Central memory CD8-positive, alpha-beta T cell (primary cell): Measurements from ENCODE around the gene TDRKH.

Experiments
- ATAC-seq: fragments of 150-1000 bp; cut with Tn5 transposase; replicated peaks from 2 replicates; pipeline ENCODE4 v1.10.0; 2022; ENCODE audit warnings: mild to moderate bottlenecking, moderate FRiP score, moderate number of reproducible peaks; ENCODE audit not compliant: poor library complexity, severe bottlenecking; ENCODE audit errors: extremely low read depth
- DNase-seq, 2 donors: peaks; one replicate each; pipeline ENCODE4 v3.0.0; 2021; ENCODE audit warnings: low spot score in 2 of 2
- H3K27ac Mint-ChIP-seq: one replicate; pipeline ENCODE4 v1.8.0; 2022; ENCODE audit warnings: low read depth, mild to moderate bottlenecking, moderate library complexity, mixed read lengths
- H3K27me3 Mint-ChIP-seq: one replicate; pipeline ENCODE4 v1.8.0; 2022; ENCODE audit warnings: mixed read lengths
- H3K36me3 Mint-ChIP-seq: one replicate; pipeline ENCODE4 v1.8.0; 2022; ENCODE audit warnings: mild to moderate bottlenecking, moderate library complexity, mixed read lengths; ENCODE audit not compliant: insufficient read depth
- H3K4me1 Mint-ChIP-seq: one replicate; pipeline ENCODE4 v1.8.0; 2022; ENCODE audit warnings: mixed read lengths
- H3K4me3 Mint-ChIP-seq: one replicate; pipeline ENCODE4 v1.8.0; 2022; ENCODE audit warnings: mild to moderate bottlenecking, moderate library complexity, mixed read lengths
- H3K9me3 Mint-ChIP-seq: one replicate; pipeline ENCODE4 v1.8.0; 2022; ENCODE audit warnings: mixed read lengths

TDRKH gene

GRCh38 chr1:151817353-151817730 is 27.0 kb upstream of the TDRKH start:
- Mint-ChIP-seq H3K4me1 (peaks cover 62% of the 10 kb centered on the region), H3K27me3 (no peaks in the 10 kb centered on the region), H3K36me3 (peaks cover 1% of the 10 kb centered on the region), H3K4me3 (no peak overlapping the region), H3K27ac (no peak overlapping the region), H3K9me3 (no peaks in the 10 kb centered on the region)
- ATAC-seq (no peak), DNase-seq (no peak)

- DNase-seq (no peak), ATAC-seq (no peak)
- peaks cover 1% of the 10 kb centered on the region for H3K36me3 Mint-ChIP-seq
- H3K27ac Mint-ChIP-seq: peak overlapping the region; percentile 5
- no peaks in the 10 kb centered on the region for H3K9me3 Mint-ChIP-seq
- H3K4me3 Mint-ChIP-seq: no peak overlapping the region
- H3K4me1 Mint-ChIP-seq: peaks cover 56% of the 10 kb centered on the region
- no peaks in the 10 kb centered on the region for H3K27me3 Mint-ChIP-seq
These were observed 26.4 kb upstream of the TDRKH start for GRCh38 chr1:151816548-151817352.

- ATAC-seq: peak; percentile 83
These were observed 25.5 kb upstream of the TDRKH start for GRCh38 chr1:151815716-151816327.

GRCh38 chr1:151814971-151815545 is 24.8 kb upstream of the TDRKH start:
- Mint-ChIP-seq H3K9me3 (no peaks in the 10 kb centered on the region), H3K27me3 (no peaks in the 10 kb centered on the region), H3K36me3 (peaks cover 1% of the 10 kb centered on the region), H3K4me1 (peaks cover 40% of the 10 kb centered on the region), H3K4me3 (peak overlapping the region; percentile 10), H3K27ac (peak overlapping the region; percentile 5)
- no peak for ATAC-seq
- no peak for DNase-seq

More at GRCh38 chr1:151815716-151816327, 25.5 kb upstream of the TDRKH start:
- H3K4me3 Mint-ChIP-seq: peak overlapping the region; percentile 10
- H3K27ac Mint-ChIP-seq: peak overlapping the region; percentile 5
- H3K9me3 Mint-ChIP-seq: no peaks in the 10 kb centered on the region
- H3K27me3 Mint-ChIP-seq: no peaks in the 10 kb centered on the region
- H3K4me1 Mint-ChIP-seq: peaks cover 47% of the 10 kb centered on the region
- peaks cover 1% of the 10 kb centered on the region for H3K36me3 Mint-ChIP-seq
- DNase-seq: peak in 1 of 2 donors; percentile 30

- ATAC-seq (no peak), DNase-seq (no peak)
- H3K36me3 Mint-ChIP-seq: no peaks in the 10 kb centered on the region
- no peak overlapping the region for H3K4me3 Mint-ChIP-seq
- peaks cover 40% of the 10 kb centered on the region for H3K4me1 Mint-ChIP-seq
- no peaks in the 10 kb centered on the region for H3K9me3 Mint-ChIP-seq
- no peaks in the 10 kb centered on the region for H3K27me3 Mint-ChIP-seq
- H3K27ac Mint-ChIP-seq: no peak overlapping the region
These were observed 24.1 kb upstream of the TDRKH start for GRCh38 chr1:151814426-151814825.

- Mint-ChIP-seq H3K27me3 (no peaks in the 10 kb centered on the region), H3K4me3 (no peak overlapping the region), H3K4me1 (peaks cover 36% of the 10 kb centered on the region), H3K9me3 (no peaks in the 10 kb centered on the region), H3K27ac (no peak overlapping the region), H3K36me3 (no peaks in the 10 kb centered on the region)
- ATAC-seq: no peak
- DNase-seq: no peak
These were observed 23.1 kb upstream of the TDRKH start for GRCh38 chr1:151813271-151813977.

- H3K4me1 Mint-ChIP-seq: peaks cover 22% of the 10 kb centered on the region
- no peaks in the 10 kb centered on the region for H3K36me3 Mint-ChIP-seq
- DNase-seq (no peak), ATAC-seq (no peak)
- no peaks in the 10 kb centered on the region for H3K9me3 Mint-ChIP-seq
- no peak overlapping the region for H3K4me3 Mint-ChIP-seq
- no peak overlapping the region for H3K27ac Mint-ChIP-seq
- H3K27me3 Mint-ChIP-seq: no peaks in the 10 kb centered on the region
These were observed 20.9 kb upstream of the TDRKH start for GRCh38 chr1:151811181-151811580.

GRCh38 chr1:151809985-151810556 is 19.8 kb upstream of the TDRKH start:
- Mint-ChIP-seq H3K9me3 (no peaks in the 10 kb centered on the region), H3K27me3 (no peaks in the 10 kb centered on the region), H3K36me3 (no peaks in the 10 kb centered on the region), H3K4me1 (peaks cover 11% of the 10 kb centered on the region), H3K4me3 (no peak overlapping the region), H3K27ac (no peak overlapping the region)
- ATAC-seq (no peak), DNase-seq (no peak)

GRCh38 chr1:151809290-151809984 is 19.1 kb upstream of the TDRKH start:
- Mint-ChIP-seq H3K4me1 (peaks cover 6% of the 10 kb centered on the region), H3K9me3 (no peaks in the 10 kb centered on the region), H3K4me3 (no peak overlapping the region), H3K27me3 (no peaks in the 10 kb centered on the region), H3K27ac (no peak overlapping the region), H3K36me3 (no peaks in the 10 kb centered on the region)
- DNase-seq (no peak), ATAC-seq (no peak)

- no peak for ATAC-seq
- Mint-ChIP-seq H3K36me3 (no peaks in the 10 kb centered on the region), H3K27ac (no peak overlapping the region), H3K4me1 (no peaks in the 10 kb centered on the region), H3K4me3 (no peak overlapping the region), H3K27me3 (no peaks in the 10 kb centered on the region), H3K9me3 (no peaks in the 10 kb centered on the region)
- no peak for DNase-seq
These were observed 17.5 kb upstream of the TDRKH start for GRCh38 chr1:151807766-151808165.

GRCh38 chr1:151807131-151807530 is 16.8 kb upstream of the TDRKH start:
- H3K4me1 Mint-ChIP-seq: no peaks in the 10 kb centered on the region
- DNase-seq (no peak), ATAC-seq (no peak)
- H3K4me3 Mint-ChIP-seq: no peak overlapping the region
- H3K27ac Mint-ChIP-seq: no peak overlapping the region
- no peaks in the 10 kb centered on the region for H3K27me3 Mint-ChIP-seq
- no peaks in the 10 kb centered on the region for H3K36me3 Mint-ChIP-seq
- H3K9me3 Mint-ChIP-seq: no peaks in the 10 kb centered on the region

GRCh38 chr1:151806170-151806569 is 15.9 kb upstream of the TDRKH start:
- no peak overlapping the region for H3K4me3 Mint-ChIP-seq
- H3K9me3 Mint-ChIP-seq: no peaks in the 10 kb centered on the region
- H3K27me3 Mint-ChIP-seq: no peaks in the 10 kb centered on the region
- H3K36me3 Mint-ChIP-seq: no peaks in the 10 kb centered on the region
- DNase-seq: no peak
- H3K4me1 Mint-ChIP-seq: no peaks in the 10 kb centered on the region
- ATAC-seq: no peak
- H3K27ac Mint-ChIP-seq: no peak overlapping the region
